Measurements from ENCODE around the gene KBTBD12.

- TF ChIP-seq TCF7L2 (IDR thresholded peaks at IDR 0.05; ENCODE audit: low read depth, low read length) (no peak), CTCF (CRISPR knock-in tag; IDR thresholded peaks at IDR 0.05) (no peak), POLR2A (IDR thresholded peaks at IDR 0.05; ENCODE audit: insufficient read depth in 1 of 2, low read depth in 2 of 2, low read length in 2 of 2) (no peak), ATF7 (IDR thresholded peaks at IDR 0.05) (no peak), ATF7 (CRISPR knock-in tag; IDR thresholded peaks at IDR 0.05) (no peak), PHF20 (CRISPR knock-in tag; IDR thresholded peaks at IDR 0.05) (no peak)
Measured at GRCh38 chr3:127960421-127960965, 45.5 kb downstream of the KBTBD12 start.

Measured in HepG2 (cell line).